SW480 (cell line): Measurements from ENCODE around the gene KIRREL1.

Experiments
- DNase-seq: peaks from one replicate; pipeline ENCODE4 v3.0.0-alpha.2; 2016; ENCODE audit warnings: low spot score

Gene KIRREL1

DNA sequence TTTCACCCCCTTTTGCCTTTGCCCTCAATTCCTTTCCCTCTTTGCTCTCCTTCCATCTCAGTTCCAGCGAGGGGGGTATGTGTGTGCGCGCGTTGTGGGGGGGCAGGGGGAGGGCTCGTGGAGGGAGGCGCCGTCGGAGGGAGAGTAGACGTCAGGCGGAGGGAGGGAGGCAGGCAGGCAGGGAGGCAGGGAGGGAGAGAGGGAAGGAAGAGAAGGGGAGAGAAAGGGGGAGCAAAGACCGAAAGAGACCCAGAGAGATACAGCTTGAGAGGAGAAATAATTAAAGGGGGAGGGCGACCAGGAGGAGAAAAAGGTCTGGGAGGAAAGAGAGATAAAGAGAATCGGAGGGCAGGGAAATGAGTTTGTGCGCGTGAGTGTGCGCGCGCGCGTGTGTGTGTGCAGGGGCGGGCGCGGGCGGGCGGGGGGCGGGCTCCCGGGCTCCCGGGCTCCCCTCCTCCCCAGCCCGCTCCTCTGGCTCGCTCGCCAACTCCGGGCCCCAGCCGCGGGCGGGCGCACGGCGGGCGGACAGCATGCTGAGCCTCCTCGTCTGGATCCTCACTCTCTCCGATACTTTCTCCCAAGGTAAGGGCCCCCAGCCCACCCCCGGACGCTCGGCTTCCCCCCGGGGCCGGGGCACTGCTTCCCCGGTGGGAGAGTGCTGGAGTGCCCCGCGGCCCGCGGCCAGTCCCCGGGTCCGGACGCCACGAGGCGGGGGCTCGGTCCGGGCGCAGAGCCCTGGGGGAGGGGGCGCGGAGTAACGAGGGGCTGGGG lies at the start of gene KIRREL1:
Gene KIRREL1 (plus strand): TSS at position 499 of the 771 bp plus-strand sequence. CDS start 32 bp downstream, at position 531.
- peak; percentile 7 for DNase-seq

DNA sequence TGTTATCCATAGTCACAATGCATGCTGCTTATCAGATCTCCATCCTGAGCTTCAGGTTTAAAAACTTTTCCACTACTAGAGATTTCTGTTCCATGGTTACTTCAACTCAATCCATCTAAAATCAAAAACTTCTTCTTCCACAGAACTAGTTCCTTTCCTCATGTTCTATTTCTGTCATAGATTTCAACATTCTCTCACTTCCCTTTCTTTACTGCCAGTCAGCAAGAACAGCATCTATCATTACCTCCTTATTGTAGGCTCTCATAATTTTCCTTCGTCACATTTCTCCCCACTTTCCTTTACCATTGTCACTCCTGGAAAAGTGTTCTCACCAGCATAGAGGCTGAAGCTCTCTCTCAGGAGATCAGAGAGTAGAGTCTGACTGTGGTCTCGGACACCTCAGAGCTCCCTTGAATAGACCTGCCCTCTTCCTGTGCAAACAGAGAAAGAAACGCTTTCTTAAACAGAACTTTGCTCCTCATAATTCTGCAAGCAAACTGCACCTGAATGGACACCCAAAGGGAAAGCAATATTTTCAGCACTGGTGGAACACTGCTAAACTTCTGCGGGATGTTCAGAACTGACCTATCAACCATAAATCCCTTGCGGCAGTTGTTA lies 48.7 kb upstream of the KIRREL1 start:
- no peak for DNase-seq

GRCh38 chr1:157948312-157949073 lies 45.0 kb upstream of the KIRREL1 start:
- peak; percentile 47 for DNase-seq

- no peak for DNase-seq
Observed at GRCh38 chr1:157949074-157949354, 44.4 kb upstream of the KIRREL1 start.

DNA sequence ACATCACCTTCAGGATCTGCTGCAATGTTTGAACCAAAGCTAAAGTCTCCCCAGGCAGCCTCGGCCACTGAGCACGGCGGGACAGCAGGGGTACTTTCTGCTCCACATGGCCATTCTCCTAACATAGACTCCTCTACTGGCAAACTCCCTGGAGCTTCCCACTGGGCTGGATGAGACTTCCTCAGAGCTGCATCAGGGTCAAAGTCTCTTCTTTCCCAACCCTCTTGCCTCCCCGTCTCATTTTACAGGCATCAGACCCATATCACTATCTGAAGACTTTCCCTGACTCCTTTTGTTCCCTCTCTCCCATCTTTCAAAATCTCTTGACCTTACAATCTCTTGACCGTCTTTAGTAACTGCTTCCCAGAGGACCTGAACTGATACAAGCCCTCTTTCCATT lies 42.2 kb upstream of the KIRREL1 start:
- DNase-seq = no peak

DNA sequence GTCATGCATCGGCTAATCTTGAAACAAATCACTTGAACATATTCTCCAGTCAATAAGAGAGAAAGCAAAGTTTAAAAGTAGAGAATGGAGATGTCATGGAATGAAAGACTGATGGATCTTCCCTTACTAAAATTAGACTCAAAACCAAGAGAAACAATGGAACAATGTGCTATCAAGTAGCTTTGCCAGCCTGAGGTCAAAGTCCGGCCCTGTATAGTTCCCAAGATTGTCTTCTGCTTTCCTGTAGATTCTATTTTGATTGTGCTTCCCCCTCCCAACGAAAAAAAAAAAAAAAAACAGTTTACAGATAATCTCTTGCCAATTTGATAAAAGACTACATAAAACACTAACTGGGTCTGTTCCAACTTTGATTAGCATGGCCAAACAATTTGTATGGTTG lies 40.8 kb upstream of the KIRREL1 start:
- DNase-seq = no peak

DNA sequence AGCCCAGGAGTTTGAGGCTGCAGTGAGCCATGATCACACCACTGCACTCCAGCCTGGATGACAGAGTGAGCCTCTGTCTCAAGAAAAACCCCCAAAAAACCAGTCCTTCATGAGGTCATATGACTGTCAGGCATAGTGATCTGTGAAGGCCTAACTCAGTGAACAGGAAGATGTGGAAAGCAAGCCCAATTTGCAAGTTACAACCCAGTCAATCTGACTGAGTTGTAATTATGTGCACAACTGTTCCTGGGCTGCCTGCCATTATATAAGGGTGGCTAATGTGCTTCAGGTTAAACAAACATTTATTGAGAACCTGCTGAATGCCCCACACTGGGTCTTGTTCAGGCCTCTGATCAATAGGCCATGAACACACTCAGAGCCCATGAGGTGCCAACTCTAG lies 38.2 kb upstream of the KIRREL1 start:
- DNase-seq = no peak

DNA sequence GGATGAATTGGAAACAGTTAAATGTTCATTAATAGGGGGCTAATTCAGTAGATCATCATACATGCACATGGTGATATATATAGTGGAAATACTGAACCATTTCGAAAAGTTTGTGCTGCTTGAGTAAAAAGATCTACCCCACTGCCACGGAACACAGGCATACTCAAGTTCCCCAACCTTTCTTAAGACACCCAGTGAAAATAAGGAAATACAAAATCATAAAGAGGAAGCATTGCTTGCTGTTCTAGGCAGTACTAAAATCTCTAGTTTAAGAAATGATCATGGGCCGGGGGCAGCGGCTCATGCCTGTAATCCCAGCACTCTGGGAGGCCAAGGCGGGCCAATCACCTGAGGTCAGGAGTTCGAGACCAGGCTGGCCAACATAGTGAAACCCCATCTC lies 37.6 kb upstream of the KIRREL1 start:
- no peak for DNase-seq

DNA sequence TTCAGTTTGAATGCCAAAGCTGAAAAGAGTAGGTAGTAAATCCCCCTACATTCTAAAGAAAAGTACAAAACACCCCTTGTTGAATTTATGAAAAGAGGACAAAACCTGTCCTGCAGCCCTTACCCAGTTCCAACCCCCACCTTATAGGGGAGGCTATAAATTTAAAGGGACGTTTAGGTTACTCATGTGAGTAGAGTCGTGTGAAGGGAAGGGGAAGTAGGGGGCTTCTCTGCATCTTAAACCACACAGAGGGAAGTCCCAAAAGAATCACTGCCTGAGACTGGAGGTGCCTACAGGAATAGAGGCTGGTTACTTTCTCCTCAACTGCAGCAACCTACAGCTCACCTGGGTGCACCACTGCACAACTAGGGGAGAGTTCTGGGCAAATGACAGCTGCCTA lies 36.7 kb upstream of the KIRREL1 start:
- no peak for DNase-seq

GRCh38 chr1:157958263-157958662 lies 35.2 kb upstream of the KIRREL1 start:
- DNase-seq = no peak

GRCh38 chr1:157959750-157960149 lies 33.7 kb upstream of the KIRREL1 start:
- no peak for DNase-seq

DNA sequence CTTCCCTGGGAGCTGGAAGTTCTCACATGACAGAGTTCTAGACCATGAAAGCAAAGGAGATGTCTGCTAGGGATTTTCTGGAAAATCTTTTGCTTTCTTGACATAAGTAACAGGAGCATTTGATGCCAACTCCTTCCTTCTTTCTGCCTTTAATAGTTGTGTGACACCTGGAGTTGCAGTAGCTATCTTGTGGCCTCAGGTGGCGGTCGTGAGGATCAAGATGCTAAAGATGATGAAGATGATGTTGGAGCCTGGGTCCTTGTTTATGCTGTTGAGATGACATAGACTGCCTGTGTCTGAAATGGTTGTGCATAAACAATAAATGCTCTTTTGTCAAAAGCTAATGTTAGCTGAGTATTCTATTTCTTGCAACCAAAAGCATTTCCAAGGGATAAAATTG lies 32.7 kb upstream of the KIRREL1 start:
- no peak for DNase-seq

- DNase-seq = peak; percentile 69
Observed at GRCh38 chr1:157961805-157962762, 31.4 kb upstream of the KIRREL1 start.

GRCh38 chr1:157963713-157964112 lies 29.7 kb upstream of the KIRREL1 start:
- peak; percentile 55 for DNase-seq

GRCh38 chr1:157965584-157965983 lies 27.9 kb upstream of the KIRREL1 start:
- DNase-seq = no peak

- peak; percentile 29 for DNase-seq
Observed at GRCh38 chr1:157966031-157966537, 27.4 kb upstream of the KIRREL1 start.

DNA sequence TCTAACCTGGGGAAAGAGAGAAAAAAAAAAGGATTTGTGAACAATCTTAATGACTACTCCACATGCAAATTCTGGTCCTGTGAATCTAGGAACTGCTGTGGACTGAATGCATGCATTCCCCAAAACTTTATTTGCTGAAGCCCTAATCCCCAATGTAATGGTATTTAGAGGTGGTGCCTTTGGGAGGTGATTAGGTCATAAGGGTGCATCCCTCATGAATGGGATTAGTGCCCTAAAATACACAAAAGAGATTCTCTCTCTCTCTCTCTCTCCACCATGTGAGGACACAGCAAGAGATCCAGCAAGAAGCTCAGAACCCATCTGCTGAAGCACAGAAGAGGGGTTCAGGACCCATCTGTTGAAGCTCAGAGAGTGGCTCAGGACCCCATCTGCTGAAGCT lies 26.2 kb upstream of the KIRREL1 start:
- no peak for DNase-seq

- DNase-seq = peak; percentile 10
Observed at GRCh38 chr1:157968508-157968907, 24.9 kb upstream of the KIRREL1 start.

DNA sequence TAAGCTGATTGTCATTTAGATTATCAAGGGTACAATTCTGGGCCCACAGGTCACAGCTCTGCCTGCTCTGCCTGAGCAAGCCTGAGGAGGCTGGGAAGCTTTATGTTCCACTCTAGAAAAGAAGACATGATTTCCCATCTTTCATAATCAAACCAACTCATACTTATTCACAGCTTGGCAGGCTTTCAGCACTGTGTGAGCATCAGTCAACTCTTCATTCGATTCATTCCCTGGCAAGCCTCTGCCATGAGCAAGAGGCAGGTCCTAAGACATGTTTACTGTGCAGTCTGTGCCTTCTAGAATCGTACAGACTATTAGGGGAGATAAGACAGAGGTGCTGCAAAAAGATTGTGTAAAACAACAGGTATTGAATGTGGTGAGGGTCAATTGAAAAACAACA lies 24.5 kb upstream of the KIRREL1 start:
- no peak for DNase-seq

GRCh38 chr1:157969697-157970485 lies 23.6 kb upstream of the KIRREL1 start:
- DNase-seq = peak; percentile 54

DNA sequence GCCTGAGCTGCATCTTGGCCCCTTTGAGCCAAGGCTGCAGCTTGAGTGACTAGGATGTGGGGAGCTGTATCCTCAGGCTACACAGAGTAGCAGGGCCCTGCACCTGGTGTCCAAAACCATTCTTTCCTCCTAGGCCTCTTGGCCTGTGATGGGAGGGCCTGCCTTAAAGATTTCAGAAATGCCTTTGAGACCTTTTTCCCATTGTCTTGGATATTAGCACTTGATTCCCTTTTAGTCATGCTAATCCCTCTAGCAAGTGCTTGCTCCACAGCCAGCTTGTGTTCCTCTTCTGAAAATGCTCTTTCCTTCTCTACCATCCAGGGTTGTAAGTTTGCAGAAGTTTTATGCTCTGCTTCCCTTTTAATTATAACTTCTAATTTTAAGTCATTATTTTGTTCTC lies 21.7 kb upstream of the KIRREL1 start:
- DNase-seq = no peak
